Measurements from ENCODE around the gene MBOAT7. TPM values are rescaled to one million over a fixed set of nuclear protein-coding genes. Genes with fewer than 3 reads are reported as not detected.

MBOAT7 gene
- total RNA-seq, 2 experiments from 2014 or later = 56.0 to 61.0 TPM

- H3K27me3 Mint-ChIP-seq = no peaks in the 10 kb centered on the region
- H3K4me1 Mint-ChIP-seq = peaks cover 32% of the 10 kb centered on the region
- CTCF ChIA-PET = interaction anchor here (0.8 to 1.5 kb wide), 6 partner anchors 16 to 270 kb away, joined by 3 to 10 read pairs (median 3); partner anchors contain the start of genes LENG1, MYADM, PRPF31 and TFPT
- peak overlapping the region; percentile 93 for H3K27ac Mint-ChIP-seq
- DNase-seq = peak; percentile 100
- POLR2A ChIA-PET = interaction anchor here (0.6 to 1.8 kb wide), 5 partner anchors 12 to 1203 kb away, joined by 3 to 13 read pairs (median 3); partner anchors contain the start of genes KMT5C, LENG1, PRPF31 and TFPT
- H3K9me3 Mint-ChIP-seq = no peaks in the 10 kb centered on the region
- peak overlapping the region; percentile 80 for H3K4me3 Mint-ChIP-seq
- peaks cover 6% of the 10 kb centered on the region for H3K36me3 Mint-ChIP-seq (ENCODE audit: low read depth)
Measured at GRCh38 chr19:54136864-54137698, 52.3 kb downstream of the MBOAT7 start.

DNA sequence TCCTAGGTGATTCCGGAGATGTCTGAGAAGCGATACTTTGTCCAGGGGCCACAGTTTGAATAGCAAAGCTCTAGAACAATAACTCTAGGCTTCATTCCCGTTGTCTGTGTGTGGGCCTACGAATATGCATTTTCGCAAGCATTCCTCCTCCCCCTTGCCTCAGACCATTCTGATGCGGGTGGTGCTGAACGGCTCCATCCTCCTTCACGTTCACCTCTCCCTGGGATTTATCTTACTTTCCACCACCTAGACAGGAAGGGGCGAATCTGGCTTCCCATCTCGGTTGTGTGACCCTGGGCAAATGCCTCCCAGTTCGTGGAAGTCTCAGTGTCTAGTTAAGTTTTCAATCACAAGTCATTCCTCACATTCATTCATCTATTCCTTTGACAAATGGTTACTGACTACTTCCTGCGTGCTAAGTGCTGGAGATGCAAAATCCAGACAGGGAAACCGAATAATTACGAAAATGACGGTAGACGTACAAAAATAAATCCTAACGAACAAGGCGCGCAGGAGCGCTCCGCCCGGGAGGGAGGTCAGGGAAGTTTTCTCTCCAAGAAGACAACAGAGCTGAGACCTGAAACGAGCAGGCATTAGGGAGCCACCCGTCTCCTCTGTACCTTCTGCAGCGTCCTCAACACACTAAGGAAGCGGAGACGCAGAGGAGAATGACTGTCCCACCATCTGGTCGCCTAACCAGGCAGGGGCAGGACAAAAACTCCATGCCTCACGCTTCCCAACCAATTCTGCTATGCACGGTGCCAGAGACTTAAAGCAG is 53.1 kb downstream of the MBOAT7 start:
- Mint-ChIP-seq H3K27ac (peak overlapping the region; percentile 93), H3K9me3 (no peaks in the 10 kb centered on the region), H3K4me1 (peaks cover 32% of the 10 kb centered on the region), H3K36me3 (ENCODE audit: low read depth) (peaks cover 6% of the 10 kb centered on the region), H3K27me3 (no peaks in the 10 kb centered on the region), H3K4me3 (peak overlapping the region; percentile 80)
- no peak for DNase-seq
- ChIA-PET CTCF (interaction anchor here (0.8 to 1.5 kb wide), 4 partner anchors 16 to 269 kb away, joined by 3 to 10 read pairs (median 3); partner anchors contain the start of genes MYADM, PRPF31 and TFPT), POLR2A (interaction anchor here (0.7 to 1.8 kb wide), 3 partner anchors 22 to 24 kb away, joined by 3 to 13 read pairs (median 7); partner anchors contain the start of genes LENG1, PRPF31 and TFPT)

DNA sequence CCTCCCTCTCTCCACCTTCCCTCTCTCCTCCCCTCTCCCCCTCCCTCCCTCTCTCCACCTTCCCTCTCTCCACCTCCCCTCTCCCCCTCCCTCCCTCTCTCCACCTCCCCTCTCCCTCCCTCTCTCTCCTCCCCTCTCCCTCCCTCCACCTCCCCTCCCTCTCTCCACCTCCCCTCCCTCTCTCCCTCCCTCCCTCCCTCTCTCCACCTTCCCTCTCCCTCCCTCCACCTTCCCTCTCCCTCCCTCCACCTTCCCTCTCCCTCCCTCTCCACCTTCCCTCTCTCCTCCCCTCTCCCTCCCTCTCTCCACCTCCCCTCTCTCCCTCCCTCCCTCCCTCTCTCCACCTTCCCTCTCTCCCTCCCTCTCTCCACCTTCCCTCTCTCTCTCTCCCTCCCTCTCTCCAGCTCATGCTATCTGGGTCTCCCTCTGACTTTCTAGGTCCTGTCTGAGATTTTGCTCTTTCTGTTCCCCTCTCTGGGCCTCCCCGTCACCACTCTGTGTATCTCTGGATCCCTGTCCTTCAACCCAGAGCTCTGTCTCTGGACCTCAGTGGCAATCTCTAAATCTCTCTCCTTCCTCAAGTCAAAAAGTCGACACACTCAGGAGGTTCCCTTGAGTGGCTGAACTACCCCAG is 55.3 kb downstream of the MBOAT7 start:
- Mint-ChIP-seq H3K4me3 (no peak overlapping the region), H3K36me3 (ENCODE audit: low read depth) (peaks cover 6% of the 10 kb centered on the region), H3K27ac (no peak overlapping the region), H3K27me3 (no peaks in the 10 kb centered on the region), H3K4me1 (peaks cover 15% of the 10 kb centered on the region), H3K9me3 (no peaks in the 10 kb centered on the region)
- CTCF ChIA-PET = interaction anchor here (0.7 kb wide), 1 partner anchor 56 kb away, joined by 3 read pairs; the partner anchor contains the start of gene MBOAT7
- DNase-seq = no peak
- POLR2A ChIA-PET = no interaction called here

- H3K36me3 Mint-ChIP-seq (ENCODE audit: low read depth) = peaks cover 2% of the 10 kb centered on the region
- no peak overlapping the region for H3K27ac Mint-ChIP-seq
- POLR2A ChIA-PET = no interaction called here
- CTCF ChIA-PET = interaction anchor here (0.7 kb wide), 1 partner anchor 56 kb away, joined by 3 read pairs; the partner anchor contains the start of gene MBOAT7
- H3K4me3 Mint-ChIP-seq = no peak overlapping the region
- no peak for DNase-seq
- H3K4me1 Mint-ChIP-seq = peaks cover 10% of the 10 kb centered on the region
- no peaks in the 10 kb centered on the region for H3K27me3 Mint-ChIP-seq
- H3K9me3 Mint-ChIP-seq = no peaks in the 10 kb centered on the region
Measured at GRCh38 chr19:54133312-54133956, 55.9 kb downstream of the MBOAT7 start.

DNA sequence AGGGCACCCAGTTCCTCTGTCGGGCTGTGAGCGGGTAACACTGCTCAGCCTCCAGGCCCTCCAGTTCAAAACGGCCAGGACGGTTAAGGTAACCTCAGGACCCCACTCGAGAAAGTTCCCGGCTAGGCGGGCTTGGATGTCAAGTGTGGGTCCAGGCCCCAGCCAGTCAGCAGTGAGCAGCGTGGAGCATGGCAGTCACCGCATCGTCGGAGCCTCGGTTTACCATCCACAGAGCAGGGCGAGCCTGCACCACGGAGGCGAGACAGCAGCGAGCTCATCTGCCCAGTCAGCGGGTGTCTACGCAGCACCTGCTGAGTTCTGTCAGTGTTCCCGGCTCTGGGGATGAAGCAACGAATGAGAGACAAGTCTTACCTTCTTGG is 59.8 kb downstream of the MBOAT7 start:
- CTCF ChIA-PET = no interaction called here
- no peak overlapping the region for H3K4me3 Mint-ChIP-seq
- H3K36me3 Mint-ChIP-seq (ENCODE audit: low read depth) = peaks cover 6% of the 10 kb centered on the region
- no peaks in the 10 kb centered on the region for H3K9me3 Mint-ChIP-seq
- POLR2A ChIA-PET = no interaction called here
- no peaks in the 10 kb centered on the region for H3K27me3 Mint-ChIP-seq
- no peak overlapping the region for H3K27ac Mint-ChIP-seq
- no peaks in the 10 kb centered on the region for H3K4me1 Mint-ChIP-seq
- DNase-seq = no peak

DNA sequence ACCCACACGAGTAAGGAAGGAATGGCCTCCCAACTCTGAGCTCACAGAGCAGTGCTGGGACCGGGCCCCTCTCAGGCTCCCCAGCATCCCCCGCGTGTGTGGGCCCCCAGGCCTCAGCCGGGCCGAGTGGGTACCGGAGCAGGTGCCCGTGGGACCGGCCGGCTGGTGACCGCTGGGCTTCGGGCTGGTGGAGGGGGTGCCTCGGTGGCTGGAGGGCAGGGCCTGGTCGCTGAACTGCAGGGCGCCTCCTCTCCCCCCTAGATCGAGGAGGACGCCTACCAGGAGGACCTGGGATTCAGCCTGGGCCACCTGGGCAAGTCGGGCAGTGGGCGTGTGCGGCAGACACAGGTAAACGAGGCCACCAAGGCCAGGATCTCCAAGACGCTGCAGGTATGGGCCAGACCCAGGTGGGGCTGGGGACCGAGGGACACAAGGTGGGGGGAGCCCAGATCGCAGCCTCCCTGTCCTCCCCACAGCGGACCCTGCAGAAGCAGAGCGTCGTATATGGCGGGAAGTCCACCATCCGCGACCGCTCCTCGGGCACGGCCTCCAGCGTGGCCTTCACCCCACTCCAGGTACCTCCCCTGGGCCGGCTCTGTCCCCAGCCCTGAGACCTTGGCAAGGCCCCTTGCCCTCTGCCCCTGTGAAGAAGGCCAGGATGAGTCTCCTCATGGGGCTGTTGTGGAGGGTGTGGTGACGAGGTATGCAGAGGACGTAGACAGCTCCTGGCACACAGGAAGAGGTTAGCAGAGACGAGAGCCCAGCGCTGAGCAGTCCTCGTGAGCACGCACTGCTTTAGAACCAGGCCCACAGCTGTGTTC is 60.4 kb downstream of the MBOAT7 start:
- ChIA-PET CTCF (no interaction called here), POLR2A (no interaction called here)
- DNase-seq = no peak
- H3K4me3 Mint-ChIP-seq = no peak overlapping the region
- peaks cover 8% of the 10 kb centered on the region for H3K36me3 Mint-ChIP-seq (ENCODE audit: low read depth)
- H3K27me3 Mint-ChIP-seq = no peaks in the 10 kb centered on the region
- no peaks in the 10 kb centered on the region for H3K4me1 Mint-ChIP-seq
- no peaks in the 10 kb centered on the region for H3K9me3 Mint-ChIP-seq
- no peak overlapping the region for H3K27ac Mint-ChIP-seq

DNA sequence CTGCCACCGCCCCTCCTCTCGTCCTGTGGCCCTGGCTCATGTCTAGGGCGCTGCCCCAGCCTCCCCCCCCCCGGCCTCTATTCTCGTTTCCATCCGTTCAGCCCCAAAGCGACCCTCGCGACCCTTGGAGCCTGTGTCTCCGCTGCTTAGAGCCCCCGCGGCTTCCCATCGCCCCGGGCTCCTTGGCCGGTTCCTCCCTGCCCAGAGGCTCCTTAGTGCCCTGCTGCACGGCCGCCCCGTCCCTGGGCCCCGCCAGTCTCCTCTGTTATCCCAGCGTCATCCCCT is 61.0 kb downstream of the MBOAT7 start:
- no peak overlapping the region for H3K4me3 Mint-ChIP-seq
- POLR2A ChIA-PET = no interaction called here

DNA sequence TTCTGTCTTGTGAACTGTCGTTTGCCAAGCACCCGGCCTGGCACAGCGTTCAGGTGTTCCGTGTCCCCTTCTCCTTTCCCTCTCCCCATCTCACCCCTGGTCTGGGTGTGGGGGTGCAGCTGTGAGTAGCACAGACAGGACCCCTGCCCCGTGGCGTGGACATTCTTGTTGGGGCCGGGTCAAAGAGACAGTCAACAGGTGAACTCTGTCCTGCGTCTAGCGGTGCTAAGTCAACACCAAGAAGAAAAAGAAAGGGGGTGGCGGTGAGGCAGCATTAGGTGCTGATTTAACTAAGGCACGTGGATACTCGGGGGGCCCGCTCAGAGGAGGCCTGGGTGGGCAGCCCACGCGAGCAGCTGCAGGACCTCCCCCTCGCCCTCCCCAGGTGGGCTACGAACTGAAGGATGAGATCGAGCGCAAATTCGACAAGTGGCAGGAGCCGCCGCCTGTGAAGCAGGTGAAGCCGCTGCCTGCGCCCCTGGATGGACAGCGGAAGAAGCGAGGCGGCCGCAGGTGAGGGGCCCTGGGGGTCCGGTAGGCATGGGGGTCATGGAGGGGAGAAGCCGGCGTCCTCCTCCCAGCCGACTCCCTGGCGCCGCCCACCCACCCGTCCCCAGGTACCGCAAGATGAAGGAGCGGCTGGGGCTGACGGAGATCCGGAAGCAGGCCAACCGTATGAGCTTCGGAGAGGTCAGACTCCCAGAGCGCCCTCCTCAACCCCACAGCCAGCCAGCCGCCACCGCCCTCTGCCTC is 61.5 kb downstream of the MBOAT7 start:
- H3K27me3 Mint-ChIP-seq = no peaks in the 10 kb centered on the region
- no peaks in the 10 kb centered on the region for H3K9me3 Mint-ChIP-seq
- CTCF ChIA-PET = interaction anchor here (1.8 kb wide), 1 partner anchor 12 kb away, joined by 5 read pairs; the partner anchor contains the start of genes PRPF31 and TFPT
- H3K27ac Mint-ChIP-seq = no peak overlapping the region
- peaks cover 13% of the 10 kb centered on the region for H3K36me3 Mint-ChIP-seq (ENCODE audit: low read depth)
- H3K4me1 Mint-ChIP-seq = no peaks in the 10 kb centered on the region
- POLR2A ChIA-PET = no interaction called here
- H3K4me3 Mint-ChIP-seq = no peak overlapping the region
- DNase-seq = no peak

More for the DNA sequence above, 61.0 kb downstream of the MBOAT7 start:
- Mint-ChIP-seq H3K9me3 (no peaks in the 10 kb centered on the region), H3K36me3 (ENCODE audit: low read depth) (peaks cover 11% of the 10 kb centered on the region), H3K4me1 (no peaks in the 10 kb centered on the region), H3K27me3 (no peaks in the 10 kb centered on the region), H3K27ac (no peak overlapping the region)
- CTCF ChIA-PET = no interaction called here
- no peak for DNase-seq

- no peak overlapping the region for H3K4me3 Mint-ChIP-seq
- CTCF ChIA-PET = no interaction called here
Measured at GRCh38 chr19:54125713-54126112, 63.7 kb downstream of the MBOAT7 start.

GRCh38 chr19:54124393-54124792 is 65.0 kb downstream of the MBOAT7 start:
- Mint-ChIP-seq H3K27ac (no peak overlapping the region), H3K4me3 (no peak overlapping the region), H3K4me1 (no peaks in the 10 kb centered on the region), H3K9me3 (no peaks in the 10 kb centered on the region), H3K27me3 (no peaks in the 10 kb centered on the region), H3K36me3 (ENCODE audit: low read depth) (peaks cover 25% of the 10 kb centered on the region)
- POLR2A ChIA-PET = no interaction called here
- CTCF ChIA-PET = interaction anchor here (0.6 to 1.0 kb wide), 2 partner anchors 18 to 104 kb away, joined by 3 read pairs; no protein-coding TSS in a partner anchor
- DNase-seq = no peak

More at GRCh38 chr19:54125713-54126112, 63.7 kb downstream of the MBOAT7 start:
- no peaks in the 10 kb centered on the region for H3K4me1 Mint-ChIP-seq
- POLR2A ChIA-PET = no interaction called here
- H3K36me3 Mint-ChIP-seq (ENCODE audit: low read depth) = peaks cover 20% of the 10 kb centered on the region
- H3K27me3 Mint-ChIP-seq = no peaks in the 10 kb centered on the region
- H3K27ac Mint-ChIP-seq = no peak overlapping the region
- no peaks in the 10 kb centered on the region for H3K9me3 Mint-ChIP-seq
- DNase-seq = no peak

GRCh38 chr19:54123682-54124081 is 65.7 kb downstream of the MBOAT7 start:
- H3K27ac Mint-ChIP-seq = no peak overlapping the region
- H3K36me3 Mint-ChIP-seq (ENCODE audit: low read depth) = peaks cover 23% of the 10 kb centered on the region
- ChIA-PET POLR2A (interaction anchor here (0.6 kb wide), 1 partner anchor 9 kb away, joined by 3 read pairs; no protein-coding TSS in a partner anchor), CTCF (interaction anchor here (0.6 to 1.0 kb wide), 2 partner anchors 18 to 105 kb away, joined by 3 read pairs; no protein-coding TSS in a partner anchor)
- H3K27me3 Mint-ChIP-seq = no peaks in the 10 kb centered on the region
- no peaks in the 10 kb centered on the region for H3K4me1 Mint-ChIP-seq
- no peak for DNase-seq
- H3K4me3 Mint-ChIP-seq = no peak overlapping the region
- H3K9me3 Mint-ChIP-seq = no peaks in the 10 kb centered on the region
